Measurements from ENCODE around the gene ACTMAP.
"Not testable (repeated sequence)": the region's sequence is repeated elsewhere in the genome, so short reads cannot be mapped to it uniquely, and the experiment has no call there.

ACTMAP gene

GRCh38 chr19:40775632-40776022 is 25.4 kb upstream of the ACTMAP start:
- DNase-seq (ENCODE audit: low read depth) = no peak

- no peak for DNase-seq (ENCODE audit: low read depth)
Observed at GRCh38 chr19:40774916-40775631, 24.8 kb upstream of the ACTMAP start, which contains the start of gene MIA. Gene MIA (plus strand): TSS chr19:40775521. CDS start chr19:40775543, 22 bp downstream.

- not testable (repeated sequence) for DNase-seq (ENCODE audit: low read depth)
Observed at GRCh38 chr19:40771101-40771862, 21.0 kb upstream of the ACTMAP start.

- DNase-seq (ENCODE audit: low read depth) = no peak
Observed at GRCh38 chr19:40768869-40769268, 18.6 kb upstream of the ACTMAP start.

- DNase-seq (ENCODE audit: low read depth) = not testable (repeated sequence)
Observed at GRCh38 chr19:40766385-40766784, 16.1 kb upstream of the ACTMAP start.

GRCh38 chr19:40763963-40764362 is 13.7 kb upstream of the ACTMAP start:
- DNase-seq (ENCODE audit: low read depth) = no peak

GRCh38 chr19:40763526-40763925 is 13.2 kb upstream of the ACTMAP start:
- DNase-seq (ENCODE audit: low read depth) = no peak

- DNase-seq (ENCODE audit: low read depth) = no peak
Observed at GRCh38 chr19:40762754-40763470, 12.6 kb upstream of the ACTMAP start.

GRCh38 chr19:40759352-40759751 is 9.1 kb upstream of the ACTMAP start:
- DNase-seq (ENCODE audit: low read depth) = no peak

GRCh38 chr19:40758491-40758890 is 8.2 kb upstream of the ACTMAP start:
- DNase-seq (ENCODE audit: low read depth) = no peak

GRCh38 chr19:40756502-40757110 is 6.3 kb upstream of the ACTMAP start:
- DNase-seq (ENCODE audit: low read depth) = peak; percentile 25

- no peak for DNase-seq (ENCODE audit: low read depth)
Observed at GRCh38 chr19:40755791-40756190, 5.5 kb upstream of the ACTMAP start.

GRCh38 chr19:40755248-40755624 is 5.0 kb upstream of the ACTMAP start:
- no peak for DNase-seq (ENCODE audit: low read depth)

- peak; percentile 60 for DNase-seq (ENCODE audit: low read depth)
Observed at GRCh38 chr19:40754611-40755247, 4.5 kb upstream of the ACTMAP start.

GRCh38 chr19:40752257-40752781 is 2.0 kb upstream of the ACTMAP start:
- no peak for DNase-seq (ENCODE audit: low read depth)

- DNase-seq (ENCODE audit: low read depth) = peak; percentile 92
Observed at GRCh38 chr19:40750874-40751537, 729 bp upstream of the ACTMAP start, which contains the start of gene SNRPA. Gene SNRPA (plus strand): TSS chr19:40751203. CDS start chr19:40751409, 206 bp downstream.

GRCh38 chr19:40747536-40747935 is 2.7 kb downstream of the ACTMAP start:
- DNase-seq (ENCODE audit: low read depth) = no peak

GRCh38 chr19:40745402-40745780 is 4.9 kb downstream of the ACTMAP start:
- DNase-seq (ENCODE audit: low read depth) = no peak

- DNase-seq (ENCODE audit: low read depth) = no peak
Observed at GRCh38 chr19:40744554-40745401, 5.5 kb downstream of the ACTMAP start.

- no peak for DNase-seq (ENCODE audit: low read depth)
Observed at GRCh38 chr19:40743926-40744325, 6.4 kb downstream of the ACTMAP start.

Data from activated T-cell treated with anti-CD3 and anti-CD28 coated beads for 24 hours (primary cell).